BLaER1 treated with 17β-estradiol and CSF1 and Interleukin-3, amounts not matched to agents 10 nM and 100 nM (cell line): ENCODE results near the gene CDC42EP1.

Experiments
- H3K27ac ChIP-seq, 11 experiments: shearing (Covaris generic); formaldehyde crosslinking; 2 replicates each; pipeline ENCODE4 v1.8.1; 2022
- H3K27me3 ChIP-seq, 11 experiments: shearing (Covaris generic); formaldehyde crosslinking; 2 replicates each; pipeline ENCODE4 v1.8.1; 2022
- H3K36me3 ChIP-seq, 11 experiments: shearing (Covaris generic); formaldehyde crosslinking; 2 replicates each; pipeline ENCODE4 v1.8.1; 2022
- H3K4me1 ChIP-seq, 10 experiments: shearing (Covaris generic); formaldehyde crosslinking; 2 replicates each; pipeline ENCODE4 v1.8.1; 2022
- H3K4me2 ChIP-seq, 11 experiments: shearing (Covaris generic); formaldehyde crosslinking; 2 replicates each; pipeline ENCODE4 v1.8.1; 2022
- H3K4me3 ChIP-seq, 10 experiments: shearing (Covaris generic); formaldehyde crosslinking; 2 replicates each; pipeline ENCODE4 v1.8.1; 2022
- H3K9ac ChIP-seq, 11 experiments: shearing (Covaris generic); formaldehyde crosslinking; 2 replicates each; pipeline ENCODE4 v1.8.1; 2022
- H3K9me3 ChIP-seq, 11 experiments: shearing (Covaris generic); formaldehyde crosslinking; replicated peaks in 1 of 11; 2 replicates each; pipeline ENCODE4 v1.8.1; 2022
- H4K20me1 ChIP-seq, 11 experiments: shearing (Covaris generic); formaldehyde crosslinking; 2 replicates each; pipeline ENCODE4 v1.8.1; 2022
- Cebpa-rat ChIP-seq, 11 experiments: shearing (Covaris generic); IDR thresholded peaks; 2 replicates each; pipeline ENCODE4 v1.8.1; 2022

Gene CDC42EP1

DNA sequence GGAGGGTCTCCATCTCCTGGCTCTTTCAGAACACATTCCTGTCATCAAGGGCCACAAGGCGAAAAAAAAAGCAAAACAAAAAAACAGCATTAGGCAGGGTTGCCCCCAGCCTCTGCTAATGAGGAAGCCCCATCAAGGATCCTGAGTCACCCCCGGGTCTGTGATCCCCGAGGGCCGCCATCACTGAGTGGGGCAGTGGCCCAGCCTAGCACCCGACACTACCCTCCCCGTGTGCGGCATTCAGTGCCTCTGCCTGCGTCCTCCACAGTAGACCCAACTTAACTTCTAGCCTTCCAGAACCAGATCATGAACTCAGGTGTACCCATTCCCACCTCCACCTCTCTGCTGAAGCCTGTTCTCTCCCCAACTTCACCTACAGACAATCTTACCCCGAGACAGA, 6.6 kb upstream of the CDC42EP1 start:
- Histone ChIP-seq H3K4me1 (peaks cover 4 to 26% (median 14%) of the 10 kb centered on the region in 10 experiments; a peak in 17 of 20 replicates), H3K36me3 (no peaks in the 10 kb centered on the region), H3K9me3 (no peaks in the 10 kb centered on the region), H3K9ac (no peak overlapping the region), H3K27me3 (peaks cover 23 to 35% (median 28%) of the 10 kb centered on the region in 11 experiments), H3K27ac (no peak overlapping the region), H3K4me3 (no peak overlapping the region), H3K4me2 (no peak overlapping the region), H4K20me1 (peaks cover 0 to 15% (median 0%) of the 10 kb centered on the region in 11 experiments; a peak in 2 of 22 replicates)
- no peak for TF ChIP-seq Cebpa-rat (IDR thresholded peaks at IDR 0.05)

DNA sequence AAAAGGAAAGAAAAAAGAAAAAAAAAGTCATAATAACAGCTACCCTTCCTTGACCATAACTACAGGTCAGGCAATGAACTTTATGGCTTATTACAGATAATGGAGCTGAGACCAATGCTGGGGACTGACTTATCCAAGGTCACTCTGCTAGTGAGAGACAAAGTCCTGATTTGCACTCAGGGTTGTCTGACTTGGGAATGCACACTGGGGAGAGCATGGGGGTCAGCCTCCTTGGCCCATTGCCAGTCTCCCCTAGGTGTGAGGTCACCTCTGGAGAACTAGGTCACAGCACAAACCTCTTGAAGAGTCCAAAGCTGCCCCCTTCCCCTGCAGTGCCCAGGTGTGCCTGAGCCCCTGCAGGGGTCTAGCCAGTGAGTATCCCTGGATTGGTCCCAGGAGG, 5.3 kb upstream of the CDC42EP1 start:
- H3K9ac ChIP-seq = no peak overlapping the region
- H3K36me3 ChIP-seq = no peaks in the 10 kb centered on the region
- TF ChIP-seq Cebpa-rat (IDR thresholded peaks at IDR 0.05) = no peak
- peaks cover 36 to 48% (median 41%) of the 10 kb centered on the region in 11 experiments for H3K27me3 ChIP-seq
- no peak overlapping the region for H3K27ac ChIP-seq
- H3K4me1 ChIP-seq = peaks cover 4 to 20% (median 14%) of the 10 kb centered on the region in 10 experiments; a peak in 17 of 20 replicates
- 0 out of 22 replicates have a peak overlapping the region, but pooled peaks of 2 of the 11 experiments have one; percentile 2 to 5 for H3K4me2 ChIP-seq
- peaks cover 0 to 18% (median 0%) of the 10 kb centered on the region in 11 experiments; a peak in 3 of 22 replicates for H4K20me1 ChIP-seq
- no peak overlapping the region for H3K4me3 ChIP-seq
- H3K9me3 ChIP-seq = no peaks in the 10 kb centered on the region

DNA sequence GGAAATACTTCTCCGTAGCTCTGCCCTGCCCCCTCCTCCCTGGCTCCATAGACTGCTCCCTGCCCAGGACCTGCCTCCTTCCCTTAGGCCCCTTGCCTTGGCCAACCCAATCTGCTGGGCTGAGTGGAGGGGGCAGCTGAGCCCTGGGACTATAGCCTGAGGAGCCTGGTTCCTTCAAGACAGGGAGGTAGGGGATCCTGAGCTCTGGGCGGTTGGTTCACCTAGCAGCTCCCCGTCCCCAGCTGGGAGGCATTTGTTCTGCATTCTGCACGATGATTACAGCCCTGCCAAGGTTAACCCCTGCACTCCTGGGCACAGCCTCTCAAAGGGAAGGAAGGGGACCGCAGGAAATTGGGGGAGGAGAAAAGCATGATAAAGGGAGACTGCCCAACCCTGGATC, 3.6 kb upstream of the CDC42EP1 start:
- H3K36me3 ChIP-seq = no peaks in the 10 kb centered on the region
- H3K4me2 ChIP-seq = peak overlapping the region in 9 of 11 experiments; percentile 3 to 57 (median 31); a peak in 14 of 22 replicates
- H3K27ac ChIP-seq = no peak overlapping the region
- H3K4me3 ChIP-seq = no peak overlapping the region
- H3K4me1 ChIP-seq = peaks cover 13 to 31% (median 23%) of the 10 kb centered on the region in 10 experiments
- no peak for TF ChIP-seq Cebpa-rat (IDR thresholded peaks at IDR 0.05)
- H3K27me3 ChIP-seq = peaks cover 53 to 65% (median 58%) of the 10 kb centered on the region in 11 experiments
- no peaks in the 10 kb centered on the region for H3K9me3 ChIP-seq
- no peak overlapping the region for H3K9ac ChIP-seq
- H4K20me1 ChIP-seq = peaks cover 0 to 28% (median 10%) of the 10 kb centered on the region in 11 experiments; a peak in 13 of 22 replicates

DNA sequence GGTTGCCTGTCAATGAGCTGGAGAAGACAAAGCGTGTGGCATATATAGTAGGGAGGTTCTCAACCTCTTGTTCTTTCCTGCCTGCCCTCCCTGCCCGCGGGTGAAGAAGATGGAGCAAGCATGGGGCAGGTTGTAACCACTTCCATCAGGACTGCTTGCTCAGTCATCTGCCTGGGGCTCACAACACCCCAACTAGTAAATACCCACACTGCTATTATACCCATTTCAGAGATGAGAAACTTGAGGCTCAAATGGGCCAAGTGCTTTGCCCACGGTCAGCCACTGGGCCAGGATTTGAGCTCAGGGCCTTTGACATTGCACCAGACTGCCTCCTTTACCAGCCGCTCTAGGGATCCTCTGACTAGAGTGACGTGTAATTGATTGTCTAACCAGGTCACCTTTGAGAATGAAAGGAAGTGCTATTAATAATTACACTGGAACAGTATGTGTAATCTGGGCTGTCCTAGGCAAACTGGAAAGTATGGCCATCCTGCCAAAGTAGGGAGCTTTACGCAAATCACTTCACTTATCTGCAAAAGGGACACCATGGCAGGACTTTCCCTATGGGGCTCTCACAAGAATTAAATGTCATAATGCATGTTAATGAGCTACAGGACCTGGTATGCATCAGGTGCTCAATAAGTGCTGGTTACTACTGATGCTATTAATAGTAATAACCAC, 2.8 kb upstream of the CDC42EP1 start:
- Histone ChIP-seq H3K9ac (no peak overlapping the region), H3K4me3 (no peak overlapping the region), H3K4me1 (peaks cover 21 to 38% (median 29%) of the 10 kb centered on the region in 10 experiments), H3K4me2 (peak overlapping the region in 4 of 11 experiments; percentile 3 to 40 (median 18); a peak in 6 of 22 replicates), H4K20me1 (peaks cover 0 to 28% (median 10%) of the 10 kb centered on the region in 11 experiments; a peak in 13 of 22 replicates), H3K27me3 (peaks cover 61 to 73% (median 65%) of the 10 kb centered on the region in 11 experiments), H3K36me3 (no peaks in the 10 kb centered on the region), H3K9me3 (no peaks in the 10 kb centered on the region), H3K27ac (no peak overlapping the region)
- no peak for TF ChIP-seq Cebpa-rat (IDR thresholded peaks at IDR 0.05)

DNA sequence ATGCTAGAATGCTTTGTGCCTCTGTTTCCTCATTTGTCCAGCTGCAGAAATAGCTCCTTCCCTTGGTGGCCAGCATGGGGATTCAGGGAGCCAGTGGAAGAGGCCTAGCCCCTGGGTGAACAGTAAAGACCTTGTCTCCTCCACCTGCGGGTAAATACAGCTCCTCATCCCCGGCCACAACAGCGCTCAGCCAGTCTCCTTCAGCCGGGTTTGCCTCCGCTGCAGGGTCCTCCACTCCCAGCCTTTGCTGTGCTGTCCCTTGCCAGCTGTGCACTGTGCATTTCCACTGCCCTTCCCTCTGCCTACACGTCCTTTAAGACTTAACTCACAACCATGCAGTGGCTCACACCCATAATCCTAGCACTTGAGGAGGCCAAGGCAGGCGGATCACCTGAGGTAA, 1.5 kb upstream of the CDC42EP1 start:
- H3K27me3 ChIP-seq = peaks cover 66 to 85% (median 74%) of the 10 kb centered on the region in 11 experiments
- no peak overlapping the region for H3K9ac ChIP-seq
- H3K27ac ChIP-seq = no peak overlapping the region
- no peak overlapping the region for H3K4me2 ChIP-seq
- no peak for TF ChIP-seq Cebpa-rat (IDR thresholded peaks at IDR 0.05)
- no peak overlapping the region for H3K4me3 ChIP-seq
- no peaks in the 10 kb centered on the region for H3K9me3 ChIP-seq
- peaks cover 0 to 28% (median 10%) of the 10 kb centered on the region in 11 experiments; a peak in 13 of 22 replicates for H4K20me1 ChIP-seq
- H3K4me1 ChIP-seq = peaks cover 28 to 48% (median 38%) of the 10 kb centered on the region in 10 experiments
- H3K36me3 ChIP-seq = no peaks in the 10 kb centered on the region

DNA sequence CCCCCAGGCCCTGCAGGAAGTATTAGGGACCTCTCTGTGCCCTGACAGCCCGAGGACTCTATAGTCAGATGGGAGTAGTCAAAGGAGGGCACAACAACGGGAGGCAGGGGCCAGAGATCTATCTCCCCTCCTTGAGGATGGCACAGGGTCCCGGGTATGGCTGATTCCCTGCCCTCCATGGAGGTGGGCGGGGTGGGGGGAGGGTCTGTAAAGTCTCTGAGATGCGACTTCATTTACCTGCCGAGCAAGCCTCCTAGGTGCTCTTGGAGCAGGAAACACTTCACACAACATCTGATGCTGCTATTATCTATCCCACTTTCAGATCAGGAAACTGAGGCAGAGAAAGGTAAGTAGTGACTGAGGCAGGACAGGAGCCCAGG, 769 bp upstream of the CDC42EP1 start:
- no peaks in the 10 kb centered on the region for H3K36me3 ChIP-seq
- no peak for TF ChIP-seq Cebpa-rat (IDR thresholded peaks at IDR 0.05)

GRCh38 chr22:37560608-37561211, 430 bp downstream of the CDC42EP1 start:
- H3K4me3 ChIP-seq = peak overlapping the region; percentile 47 to 66 (median 56)
- no peaks in the 10 kb centered on the region for H3K36me3 ChIP-seq
- H3K4me1 ChIP-seq = peaks cover 40 to 63% (median 55%) of the 10 kb centered on the region in 10 experiments
- H3K9me3 ChIP-seq = no peaks in the 10 kb centered on the region
- peak overlapping the region; percentile 25 to 79 (median 60); a peak in 21 of 22 replicates for H3K9ac ChIP-seq
- peak overlapping the region; percentile 88 to 96 (median 91) for H3K4me2 ChIP-seq
- peaks cover 0 to 28% (median 10%) of the 10 kb centered on the region in 11 experiments; a peak in 13 of 22 replicates for H4K20me1 ChIP-seq
- peak overlapping the region in 4 of 11 experiments; percentile 6 to 57 (median 32); a peak in 6 of 22 replicates for H3K27ac ChIP-seq
- H3K27me3 ChIP-seq = peaks cover 66 to 86% (median 74%) of the 10 kb centered on the region in 11 experiments
- TF ChIP-seq Cebpa-rat (IDR thresholded peaks at IDR 0.05) = no peak

More for the DNA sequence above, 769 bp upstream of the CDC42EP1 start:
- Histone ChIP-seq H3K4me2 (peak overlapping the region in 1 of 11 experiments; percentile 90; a peak in 1 of 22 replicates), H3K27ac (no peak overlapping the region), H3K27me3 (peaks cover 66 to 92% (median 75%) of the 10 kb centered on the region in 11 experiments), H4K20me1 (peaks cover 0 to 28% (median 10%) of the 10 kb centered on the region in 11 experiments; a peak in 13 of 22 replicates), H3K4me1 (peaks cover 32 to 55% (median 45%) of the 10 kb centered on the region in 10 experiments), H3K9ac (no peak overlapping the region), H3K4me3 (no peak overlapping the region), H3K9me3 (no peaks in the 10 kb centered on the region)

DNA sequence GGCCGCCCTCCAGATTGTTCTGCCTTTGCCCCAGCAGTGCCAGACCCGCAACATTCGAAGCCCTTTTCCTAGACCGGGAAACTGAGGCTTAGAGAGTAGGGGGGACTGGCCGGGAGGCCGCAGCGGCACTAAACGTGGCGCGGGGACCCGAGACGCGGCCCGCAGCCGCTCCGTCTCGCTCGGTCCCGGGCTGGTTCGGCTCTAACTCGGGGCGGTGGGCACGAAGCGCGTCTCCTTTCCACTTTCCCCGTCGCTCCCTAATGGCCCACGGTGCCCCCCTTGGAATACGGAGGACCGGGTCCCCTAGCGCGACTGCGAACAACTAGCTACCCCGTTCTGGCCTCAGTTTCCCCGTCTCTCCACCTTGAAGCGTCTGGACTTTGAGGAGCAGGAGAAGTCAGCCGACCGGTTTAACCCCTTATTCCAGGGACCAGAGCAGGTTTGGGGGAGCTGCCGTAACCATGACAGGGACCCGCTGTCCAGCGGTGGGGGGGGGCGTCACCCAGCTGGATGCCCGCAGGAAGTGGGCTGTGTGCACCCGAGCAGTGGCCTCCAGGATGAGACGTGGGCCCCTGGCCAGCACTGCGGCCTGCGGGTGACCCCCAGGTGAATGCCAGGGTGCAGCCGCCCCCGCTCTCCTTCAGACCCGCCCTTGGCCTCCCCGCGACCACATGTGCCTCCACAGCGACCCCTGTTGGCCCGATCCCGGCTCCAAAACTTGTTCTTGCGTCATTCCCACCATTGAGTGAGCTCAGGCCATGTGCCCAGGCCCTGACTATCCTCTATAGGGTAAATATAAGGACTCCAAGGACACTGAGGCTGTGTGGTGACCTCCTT, 1.1 kb downstream of the CDC42EP1 start:
- Histone ChIP-seq H4K20me1 (peaks cover 0 to 27% (median 10%) of the 10 kb centered on the region in 11 experiments; a peak in 13 of 22 replicates), H3K36me3 (no peaks in the 10 kb centered on the region), H3K9ac (peak overlapping the region in 9 of 11 experiments; percentile 25 to 79 (median 61); a peak in 16 of 22 replicates), H3K4me2 (peak overlapping the region; percentile 88 to 96 (median 91)), H3K4me3 (peak overlapping the region; percentile 47 to 66 (median 56); a peak in 19 of 20 replicates), H3K9me3 (no peaks in the 10 kb centered on the region), H3K27ac (peak overlapping the region in 3 of 11 experiments; percentile 45 to 57 (median 49); a peak in 4 of 22 replicates), H3K4me1 (peaks cover 45 to 69% (median 62%) of the 10 kb centered on the region in 10 experiments), H3K27me3 (peaks cover 63 to 80% (median 70%) of the 10 kb centered on the region in 11 experiments)
- peak in 7 of 11 experiments; percentile 62 to 87 (median 69); a peak in 12 of 22 replicates for TF ChIP-seq Cebpa-rat (IDR thresholded peaks at IDR 0.05)
